Activated T-cell treated with anti-CD3 and anti-CD28 coated beads for 1 hour (primary cell): ENCODE results near the gene CSHL1.
"Not testable (repeated sequence)": the region's sequence is repeated elsewhere in the genome, so short reads cannot be mapped to it uniquely, and the experiment has no call there.

Experiments used
- DNase-seq: peaks from one replicate; pipeline ENCODE4 v3.0.0-alpha.2; 2020; ENCODE audit warnings: low read depth

CSHL1 gene

GRCh38 chr17:63939884-63940283 lies 28.8 kb upstream of the CSHL1 start:
- DNase-seq = no peak

GRCh38 chr17:63939401-63939800 lies 28.3 kb upstream of the CSHL1 start:
- DNase-seq = no peak

GRCh38 chr17:63937920-63938319 lies 26.9 kb upstream of the CSHL1 start:
- DNase-seq = no peak

GRCh38 chr17:63937319-63937718 lies 26.3 kb upstream of the CSHL1 start:
- DNase-seq = no peak

DNA sequence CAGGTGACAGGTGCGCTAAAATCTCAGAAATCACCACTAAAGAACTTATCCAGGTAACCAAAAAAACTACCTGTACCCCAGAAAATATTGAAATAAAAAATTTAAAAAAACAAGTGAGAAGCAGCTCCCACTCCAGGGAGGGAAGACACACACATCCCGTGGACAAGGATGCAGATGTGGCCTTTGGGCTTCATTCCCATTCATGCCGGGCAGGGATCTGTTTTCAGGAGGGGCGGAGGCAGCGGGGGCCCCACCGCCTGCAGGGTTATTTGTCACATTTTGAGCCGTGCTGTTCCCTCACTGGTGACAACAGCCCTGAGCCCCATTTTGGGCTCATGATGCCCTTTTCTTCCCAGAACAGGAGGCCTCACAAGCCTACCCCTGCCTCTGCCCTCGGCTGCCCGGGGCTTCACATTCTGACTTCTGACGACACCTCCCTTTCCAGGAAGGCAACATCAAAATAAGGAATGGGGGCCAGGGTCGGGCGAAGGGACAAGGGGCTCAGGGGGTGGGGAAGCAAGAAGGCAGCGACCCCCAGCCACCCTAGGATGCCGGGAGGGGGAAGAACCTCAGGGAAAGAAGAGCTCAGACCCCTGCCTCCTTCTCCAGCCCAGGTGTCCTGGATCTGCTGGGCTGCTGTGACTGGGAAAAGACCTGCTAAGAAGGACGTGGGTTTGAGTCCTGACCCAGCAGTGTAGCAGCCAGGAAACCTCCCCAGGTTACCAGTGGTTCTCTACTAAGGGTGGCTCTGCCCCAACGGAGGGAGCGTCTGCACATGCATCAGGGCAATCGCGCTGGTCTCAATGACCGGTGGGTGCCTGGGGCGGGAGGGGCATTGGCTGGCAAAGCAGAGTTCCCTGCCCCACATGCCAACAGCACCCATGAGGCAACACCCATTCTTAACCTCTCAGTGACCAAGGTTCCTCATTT lies 23.4 kb upstream of the CSHL1 start:
- DNase-seq = no peak

DNA sequence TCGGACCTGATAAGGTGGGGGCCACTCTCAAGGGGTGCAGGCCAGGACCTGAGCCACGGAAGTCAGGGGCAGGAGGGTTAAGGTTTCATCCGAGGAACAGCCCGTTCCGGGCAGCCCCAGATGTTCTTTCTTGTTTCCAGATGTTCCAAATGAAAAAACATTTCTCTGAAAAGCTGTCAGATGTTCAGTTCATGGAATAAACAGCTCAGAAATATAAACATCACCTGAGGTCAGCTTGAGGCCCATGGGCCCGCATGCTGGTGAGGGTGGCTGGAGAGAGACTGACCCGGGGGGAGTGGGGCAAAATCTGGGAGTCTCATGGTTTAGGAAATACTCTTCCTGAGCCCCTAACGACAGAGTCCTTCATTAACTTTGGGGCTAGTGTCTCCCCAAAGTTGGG lies 22.5 kb upstream of the CSHL1 start:
- DNase-seq = no peak

GRCh38 chr17:63932721-63933120 lies 21.7 kb upstream of the CSHL1 start:
- no peak for DNase-seq

GRCh38 chr17:63931981-63932561 lies 21.0 kb upstream of the CSHL1 start, which contains the start of gene CD79B:
TSS of gene CD79B (minus strand) at chr17:63932331. CDS start at chr17:63932261, 70 bp downstream.
- no peak for DNase-seq

- DNase-seq = peak; percentile 52
Observed at GRCh38 chr17:63930951-63931575, 20.0 kb upstream of the CSHL1 start.

GRCh38 chr17:63929860-63930766 lies 19.1 kb upstream of the CSHL1 start:
- no peak for DNase-seq

- DNase-seq = no peak
Observed at GRCh38 chr17:63928966-63929695, 18.1 kb upstream of the CSHL1 start.

DNA sequence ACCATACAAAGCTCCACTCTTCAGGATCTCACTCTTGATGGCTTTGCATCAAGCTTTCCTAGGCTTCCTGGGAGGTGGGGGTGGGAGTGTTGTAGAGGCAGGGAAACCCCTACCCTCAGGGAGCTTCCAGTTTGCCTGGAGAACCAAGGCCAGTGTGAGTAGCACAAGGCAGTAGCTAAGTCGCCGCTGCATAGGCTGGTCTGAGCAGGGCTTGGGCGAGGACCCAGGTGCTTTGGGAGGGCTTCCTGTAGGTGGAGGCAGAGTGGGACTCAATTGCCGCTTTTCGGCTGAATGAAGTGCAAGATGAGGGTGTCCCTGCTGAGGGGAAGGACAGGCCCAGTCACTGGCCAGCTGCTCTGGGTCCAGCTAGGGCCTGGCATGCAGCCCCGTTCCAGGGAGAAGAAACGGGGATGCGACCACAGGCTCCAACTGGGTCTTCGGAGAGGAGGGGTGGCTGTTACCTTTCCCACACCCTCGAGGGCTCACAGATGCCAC lies 17.2 kb upstream of the CSHL1 start:
- no peak for DNase-seq

DNA sequence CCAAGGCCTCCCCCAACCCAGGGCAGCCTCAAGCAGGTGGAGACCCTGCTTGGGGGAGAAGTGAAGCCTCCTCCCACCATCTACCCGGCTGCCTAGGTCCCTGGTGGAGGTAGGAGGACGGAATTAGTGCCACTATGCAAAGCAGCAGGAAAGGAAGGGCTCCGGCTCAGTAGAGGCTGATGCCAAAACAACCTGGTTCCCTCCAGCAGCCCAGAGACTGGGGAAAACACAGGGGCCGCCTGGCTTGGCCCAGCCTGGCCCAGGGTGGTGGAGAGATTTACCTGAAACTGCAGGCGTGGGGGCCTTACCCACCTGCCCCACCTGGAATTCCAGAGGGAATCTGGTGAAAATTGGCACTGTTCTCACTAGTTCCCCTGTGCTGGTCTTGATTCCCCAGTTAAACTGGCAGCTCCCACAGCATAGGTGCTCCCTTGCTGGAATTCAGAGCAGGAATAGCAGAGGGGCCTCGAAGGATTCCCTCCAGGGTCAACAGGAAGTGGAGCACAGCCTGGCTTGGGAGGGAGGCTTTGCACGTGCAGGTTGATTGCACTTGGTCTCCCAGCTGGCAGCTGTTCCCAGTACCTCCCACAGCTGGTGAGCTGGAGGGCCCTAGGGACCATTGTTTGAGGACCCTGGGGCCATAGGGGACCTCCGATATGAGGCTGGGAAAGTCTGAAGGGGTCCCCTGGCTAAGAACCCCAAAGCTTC lies 16.6 kb upstream of the CSHL1 start:
- no peak for DNase-seq

DNA sequence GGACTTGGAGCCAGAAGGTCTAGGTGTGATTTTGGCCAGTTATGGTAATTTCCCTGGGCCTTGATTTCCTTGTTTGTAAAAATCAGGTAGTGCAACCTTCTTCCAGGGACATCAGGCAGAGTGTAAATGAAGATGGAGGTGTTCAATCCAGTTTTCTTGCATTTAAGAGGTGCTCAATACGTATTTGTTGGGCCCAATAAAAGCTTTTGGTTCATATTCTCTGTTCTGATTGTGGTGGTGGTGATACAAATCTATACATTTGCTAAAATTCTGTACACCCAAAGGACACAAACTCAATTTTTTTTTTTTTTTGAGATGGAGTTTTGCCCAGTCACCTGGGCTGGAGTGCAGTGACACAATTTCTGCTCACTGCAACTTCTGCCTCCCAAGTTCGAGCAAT lies 15.1 kb upstream of the CSHL1 start:
- no peak for DNase-seq

GRCh38 chr17:63925615-63926014 lies 14.6 kb upstream of the CSHL1 start:
- no peak for DNase-seq

- DNase-seq = not testable (repeated sequence)
Observed at GRCh38 chr17:63922402-63922801, 11.3 kb upstream of the CSHL1 start.

DNA sequence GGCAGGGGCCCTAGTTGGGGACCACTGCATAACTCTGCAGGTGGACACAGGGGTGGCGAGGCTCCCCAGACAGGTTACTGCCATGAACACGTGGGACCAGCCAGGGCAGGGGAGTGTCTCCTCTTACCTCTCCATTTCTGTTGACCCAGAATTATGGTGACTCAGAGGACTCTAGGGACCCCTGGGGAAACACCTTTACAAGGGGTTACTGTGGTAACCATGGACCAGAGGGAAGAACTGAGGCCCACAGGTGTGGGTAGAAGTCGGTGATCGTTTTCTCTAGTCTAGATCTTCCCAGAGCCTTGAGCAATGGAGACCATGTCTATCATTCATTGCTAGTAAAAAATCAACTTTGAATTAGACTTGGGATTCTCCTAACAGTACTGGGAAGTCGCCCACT lies 9.7 kb upstream of the CSHL1 start:
- DNase-seq = not testable (repeated sequence)

DNA sequence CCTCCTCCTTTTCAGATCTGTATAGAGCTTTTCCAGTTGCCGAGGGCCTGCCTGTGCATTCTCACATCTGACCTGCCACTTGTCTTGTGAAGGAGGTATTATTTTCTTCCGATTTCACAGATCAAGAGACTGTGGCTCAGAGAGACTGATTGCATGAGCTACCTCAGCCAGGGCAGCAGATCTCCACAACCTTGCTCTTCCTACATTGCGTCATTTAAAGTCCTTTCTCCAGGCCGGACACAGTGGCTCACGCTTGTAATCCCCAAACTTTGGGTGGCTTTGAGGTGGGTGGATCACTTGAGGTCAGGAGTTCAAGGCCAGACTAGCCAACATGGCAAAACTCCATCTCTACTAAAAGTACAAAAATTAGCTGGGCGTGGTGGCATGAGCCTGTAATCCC lies 9.0 kb upstream of the CSHL1 start:
- DNase-seq = not testable (repeated sequence)

DNA sequence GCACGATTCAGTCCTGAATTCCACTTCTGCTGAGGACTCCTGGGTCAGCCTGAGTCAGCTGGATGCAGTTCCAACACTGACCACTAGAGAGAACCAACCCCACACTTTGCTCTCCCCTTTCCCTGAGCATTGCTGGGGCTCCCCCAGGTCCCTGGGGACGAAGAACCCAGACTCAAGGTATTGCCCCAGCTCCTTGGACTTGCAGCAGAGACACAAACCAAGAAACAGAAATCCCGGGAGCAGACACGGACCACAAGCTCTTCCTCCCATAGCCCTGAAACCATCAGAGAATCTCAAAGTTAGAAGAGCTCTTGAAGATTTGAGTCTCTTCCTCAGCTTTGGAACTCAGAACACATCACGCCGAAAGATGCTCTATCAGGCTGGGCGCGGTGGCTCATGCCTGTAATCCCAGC lies 8.3 kb upstream of the CSHL1 start:
- peak; percentile 62 for DNase-seq

DNA sequence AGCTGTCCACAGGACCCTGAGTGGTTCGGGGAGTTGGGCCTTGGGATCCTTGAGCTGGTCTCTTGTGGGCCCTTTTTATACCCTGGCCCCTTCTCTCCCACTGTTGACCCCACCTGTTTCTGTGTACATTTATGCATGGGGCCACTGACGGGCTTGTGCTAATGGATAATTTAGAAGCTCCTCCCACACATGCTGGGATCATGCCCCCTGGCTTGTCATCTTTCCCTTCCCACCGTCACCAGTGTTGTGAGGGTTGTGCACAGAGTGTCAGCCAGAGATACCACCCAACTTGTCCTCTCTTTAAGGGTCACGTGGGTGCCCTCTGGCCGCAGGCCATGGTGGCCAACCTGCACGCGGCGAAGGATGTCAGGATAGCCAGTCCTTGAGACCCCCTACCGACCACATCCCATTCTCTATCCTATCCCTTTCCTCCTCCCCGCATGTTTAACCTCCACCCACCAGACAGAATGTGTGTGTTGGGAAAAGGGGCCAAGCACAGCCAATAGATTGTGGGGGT lies 7.8 kb upstream of the CSHL1 start, which contains the start of gene GH1:
Gene GH1, minus strand, starts transcription at position 51 of the 517 bp plus-strand sequence. CDS start 63 bp downstream, outside the sequence.
- DNase-seq = not testable (repeated sequence)
